HG02870 (cell line): ENCODE results near the gene CLTCL1.
"Not testable (repeated sequence)": the region's sequence is repeated elsewhere in the genome, so short reads cannot be mapped to it uniquely, and the experiment has no call there.

Experiments used
- ATAC-seq: cut with Tn5 transposase; IDR thresholded peaks from one replicate; pipeline ENCODE4 v1.9.1; 2021; ENCODE audit warnings: mild to moderate bottlenecking, moderate library complexity; ENCODE audit not compliant: unreplicated experiment

Gene CLTCL1

GRCh38 chr22:19177164-19178064 lies 114.1 kb downstream of the CLTCL1 start:
- no peak for ATAC-seq

GRCh38 chr22:19176732-19177131 lies 114.8 kb downstream of the CLTCL1 start:
- no peak for ATAC-seq

GRCh38 chr22:19176175-19176643 lies 115.3 kb downstream of the CLTCL1 start:
- ATAC-seq = no peak

GRCh38 chr22:19175602-19176174 lies 115.8 kb downstream of the CLTCL1 start:
- no peak for ATAC-seq

GRCh38 chr22:19175026-19175601 lies 116.4 kb downstream of the CLTCL1 start:
- no peak for ATAC-seq

- ATAC-seq = no peak
Observed at GRCh38 chr22:19174106-19175025, 117.2 kb downstream of the CLTCL1 start.

GRCh38 chr22:19173047-19174035 lies 118.2 kb downstream of the CLTCL1 start:
- no peak for ATAC-seq

GRCh38 chr22:19172213-19173046 lies 119.1 kb downstream of the CLTCL1 start:
- no peak for ATAC-seq

GRCh38 chr22:19169947-19170318 lies 121.6 kb downstream of the CLTCL1 start:
- no peak for ATAC-seq

- ATAC-seq = no peak
Observed at GRCh38 chr22:19169002-19169946, 122.2 kb downstream of the CLTCL1 start.

- ATAC-seq = no peak
Observed at GRCh38 chr22:19168088-19168890, 123.2 kb downstream of the CLTCL1 start.

GRCh38 chr22:19167106-19167869 lies 124.2 kb downstream of the CLTCL1 start:
- no peak for ATAC-seq

- ATAC-seq = no peak
Observed at GRCh38 chr22:19166421-19166820, 125.1 kb downstream of the CLTCL1 start.

GRCh38 chr22:19164425-19164824 lies 127.1 kb downstream of the CLTCL1 start:
- no peak for ATAC-seq

GRCh38 chr22:19158649-19159048 lies 132.9 kb downstream of the CLTCL1 start:
- not testable (repeated sequence) for ATAC-seq

GRCh38 chr22:19156109-19156508 lies 135.4 kb downstream of the CLTCL1 start:
- ATAC-seq = not testable (repeated sequence)
